ENCODE results near the gene KCTD13.

DNA sequence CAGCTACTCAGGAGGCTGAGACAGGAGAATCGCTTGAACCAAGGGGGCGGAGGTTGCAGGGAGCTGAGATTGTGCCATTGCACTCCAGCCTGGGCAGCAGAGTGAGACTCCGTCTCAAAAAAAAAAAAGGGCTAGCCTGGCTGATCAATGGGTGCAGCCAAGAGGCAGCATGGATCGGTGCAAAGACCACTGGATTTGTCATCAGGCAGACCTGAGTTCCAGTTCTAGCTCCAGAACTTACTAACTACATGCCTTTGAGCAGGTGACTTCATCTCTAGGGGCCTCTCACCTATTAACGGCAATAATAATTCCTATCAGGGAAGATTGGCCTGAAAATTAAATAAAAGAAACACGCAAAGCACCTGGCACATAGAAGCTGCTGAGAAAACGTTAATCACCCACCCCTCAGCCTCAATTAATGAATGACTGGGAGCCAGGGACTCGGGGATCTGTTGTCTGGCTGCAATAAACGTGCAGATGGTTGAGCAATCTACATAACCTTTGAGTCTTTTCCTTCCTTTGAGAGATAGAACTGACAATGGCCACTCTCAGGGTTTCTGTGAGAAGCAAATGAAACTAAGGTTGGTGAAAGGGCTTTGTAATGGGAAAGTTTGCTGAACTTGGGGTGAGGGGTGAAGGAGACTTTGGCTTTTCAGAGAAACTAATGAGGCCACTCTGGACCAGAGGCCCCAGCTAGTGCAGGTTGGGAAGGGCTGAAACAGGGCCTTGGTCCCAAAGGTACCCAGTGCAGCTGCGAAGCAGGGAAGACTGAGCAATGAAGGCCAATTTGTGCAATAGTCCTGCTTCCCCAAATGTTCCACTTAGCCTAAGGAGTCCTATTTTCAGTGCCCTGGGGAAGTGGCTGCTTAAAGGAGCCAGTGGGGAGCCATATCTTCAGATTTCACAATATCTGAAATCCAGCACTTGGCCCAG is 34.2 kb downstream of the KCTD13 start:
- TF ChIP-seq CTCF (IDR thresholded peaks at IDR 0.05): no peak
- no peak for TF ChIP-seq POLR2A (IDR thresholded peaks at IDR 0.05)

Measured in body of pancreas (tissue), 4 donors.